Measurements from ENCODE around the gene AKT1S1. TPM values are rescaled to one million over a fixed set of nuclear protein-coding genes. Genes with fewer than 3 reads are reported as not detected.
"Not testable (repeated sequence)": the region's sequence is repeated elsewhere in the genome, so short reads cannot be mapped to it uniquely, and the experiment has no call there.

AKT1S1 gene
- total and polyA plus RNA-seq, 5 donors from 2014 or later = 3.0 to 12.9 (median 4.1) TPM

DNA sequence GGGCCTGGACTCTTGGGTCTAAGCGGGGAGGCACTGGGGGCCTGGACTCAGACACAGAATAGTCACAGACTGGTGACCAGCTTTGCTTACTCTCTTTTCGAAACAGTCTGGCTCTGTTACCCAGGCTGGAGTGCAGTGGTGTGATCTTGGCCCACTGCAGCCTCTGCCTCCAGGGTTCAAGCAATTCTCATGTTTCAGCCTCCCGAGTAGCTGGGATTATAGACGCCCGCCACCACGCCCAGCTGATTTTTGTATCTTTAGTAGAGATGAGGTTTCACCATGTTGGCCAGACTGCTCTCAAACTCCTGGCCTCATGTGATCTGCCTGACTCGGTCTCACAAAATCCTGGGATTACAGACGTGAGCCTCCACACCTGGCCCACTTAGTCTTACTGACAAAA lies 48.0 kb downstream of the AKT1S1 start:
- no peaks in the 10 kb centered on the region for H3K9me3 Mint-ChIP-seq

DNA sequence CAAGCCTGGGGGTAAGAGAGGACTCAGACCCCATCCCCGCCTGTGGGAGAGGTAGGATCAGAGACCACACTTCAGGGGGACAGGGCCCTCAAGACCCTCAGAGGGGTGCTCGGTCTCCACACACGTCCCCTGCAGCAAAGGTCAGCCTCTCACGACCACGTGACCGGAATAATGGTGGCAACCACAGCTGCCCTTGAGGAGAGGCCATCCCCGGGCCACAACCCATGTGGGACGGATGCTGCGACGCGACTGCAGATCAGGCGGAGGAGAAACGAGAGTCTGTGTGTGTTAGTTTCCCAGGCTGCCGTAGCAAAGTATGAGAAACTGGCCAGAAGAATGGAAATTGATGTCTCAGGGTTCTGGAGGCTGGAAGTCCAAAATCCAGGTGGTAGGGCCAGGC lies 50.1 kb downstream of the AKT1S1 start:
- Histone ChIP-seq H3K9me3 (ENCODE audit: control insufficient read depth in 2 of 2, low read length in 2 of 2) (no peaks in the 10 kb centered on the region), H3K4me3 (ENCODE audit: low read depth, low read length) (no peak overlapping the region), H3K36me3 (ENCODE audit: control insufficient read depth, insufficient read depth, low read length) (peaks cover 50% of the 10 kb centered on the region), H3K27ac (ENCODE audit: insufficient read depth, low read length, poor library complexity, severe bottlenecking) (no peak overlapping the region), H3K4me1 (ENCODE audit: control insufficient read depth, insufficient read depth, low read length, poor library complexity, severe bottlenecking) (no peaks in the 10 kb centered on the region), H3K27me3 (ENCODE audit: control insufficient read depth, insufficient read depth, low read length) (no peaks in the 10 kb centered on the region)
- Mint-ChIP-seq H3K27me3 (no peaks in the 10 kb centered on the region), H3K36me3 (peaks cover 11% of the 10 kb centered on the region), H3K27ac (no peak overlapping the region), H3K4me3 (peak overlapping the region in 1 of 4 donors; percentile 52), H3K4me1 (peaks cover 0 to 13% (median 10%) of the 10 kb centered on the region in 4 donors), H3K9me3 (no peaks in the 10 kb centered on the region)
- ATAC-seq (ENCODE audit: low read depth in 2 of 2) (no peak), DNase-seq (no peak)

More for the DNA sequence above, 48.0 kb downstream of the AKT1S1 start:
- no peak overlapping the region for H3K4me3 ChIP-seq (ENCODE audit: low read depth, low read length)
- no peaks in the 10 kb centered on the region for H3K27me3 Mint-ChIP-seq
- no peaks in the 10 kb centered on the region for H3K4me1 ChIP-seq (ENCODE audit: control insufficient read depth, insufficient read depth, low read length, poor library complexity, severe bottlenecking)
- ATAC-seq (ENCODE audit: low read depth in 2 of 2) (no peak), DNase-seq (no peak)
- no peak overlapping the region for H3K4me3 Mint-ChIP-seq
- peaks cover 19% of the 10 kb centered on the region for H3K36me3 Mint-ChIP-seq
- no peaks in the 10 kb centered on the region for H3K9me3 ChIP-seq (ENCODE audit: control insufficient read depth in 2 of 2, low read length in 2 of 2)
- peaks cover 56% of the 10 kb centered on the region for H3K36me3 ChIP-seq (ENCODE audit: control insufficient read depth, insufficient read depth, low read length)
- no peak overlapping the region for H3K27ac ChIP-seq (ENCODE audit: insufficient read depth, low read length, poor library complexity, severe bottlenecking)
- no peaks in the 10 kb centered on the region for H3K27me3 ChIP-seq (ENCODE audit: control insufficient read depth, insufficient read depth, low read length)
- no peak overlapping the region for H3K27ac Mint-ChIP-seq
- H3K4me1 Mint-ChIP-seq = peaks cover 0 to 10% (median 7%) of the 10 kb centered on the region in 4 donors

DNA sequence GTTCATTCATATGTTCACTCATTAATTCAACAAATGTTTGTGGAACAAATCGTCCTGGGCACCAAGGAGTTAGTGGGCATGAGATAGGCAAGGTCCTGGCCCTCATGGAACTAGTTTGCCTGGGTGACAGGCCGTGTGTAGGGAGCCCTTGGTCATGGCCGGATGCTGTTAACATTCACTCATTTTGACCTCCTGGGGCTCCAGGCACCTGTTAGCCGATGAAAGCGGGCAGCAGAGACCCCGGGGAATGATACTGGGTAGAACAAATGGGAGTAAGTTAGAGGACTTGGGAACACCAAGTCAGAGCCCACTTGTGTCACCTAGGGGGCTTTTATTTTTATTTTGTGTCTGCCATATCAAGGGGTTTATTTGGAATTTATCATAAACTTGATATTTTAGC lies 52.5 kb downstream of the AKT1S1 start:
- Histone ChIP-seq H3K36me3 (ENCODE audit: control insufficient read depth, insufficient read depth, low read length) (peaks cover 37% of the 10 kb centered on the region), H3K9me3 (ENCODE audit: control insufficient read depth in 2 of 2, low read length in 2 of 2) (no peaks in the 10 kb centered on the region), H3K4me3 (ENCODE audit: low read depth, low read length) (no peak overlapping the region), H3K4me1 (ENCODE audit: control insufficient read depth, insufficient read depth, low read length, poor library complexity, severe bottlenecking) (peaks cover under 1% of the 10 kb centered on the region), H3K27ac (ENCODE audit: insufficient read depth, low read length, poor library complexity, severe bottlenecking) (no peak overlapping the region), H3K27me3 (ENCODE audit: control insufficient read depth, insufficient read depth, low read length) (no peaks in the 10 kb centered on the region)
- Mint-ChIP-seq H3K9me3 (no peaks in the 10 kb centered on the region), H3K27ac (no peak overlapping the region), H3K4me3 (no peak overlapping the region), H3K4me1 (peaks cover 0 to 24% (median 11%) of the 10 kb centered on the region in 4 donors), H3K36me3 (peaks cover 8% of the 10 kb centered on the region), H3K27me3 (no peaks in the 10 kb centered on the region)
- DNase-seq (no peak), ATAC-seq (ENCODE audit: low read depth in 2 of 2) (no peak)

DNA sequence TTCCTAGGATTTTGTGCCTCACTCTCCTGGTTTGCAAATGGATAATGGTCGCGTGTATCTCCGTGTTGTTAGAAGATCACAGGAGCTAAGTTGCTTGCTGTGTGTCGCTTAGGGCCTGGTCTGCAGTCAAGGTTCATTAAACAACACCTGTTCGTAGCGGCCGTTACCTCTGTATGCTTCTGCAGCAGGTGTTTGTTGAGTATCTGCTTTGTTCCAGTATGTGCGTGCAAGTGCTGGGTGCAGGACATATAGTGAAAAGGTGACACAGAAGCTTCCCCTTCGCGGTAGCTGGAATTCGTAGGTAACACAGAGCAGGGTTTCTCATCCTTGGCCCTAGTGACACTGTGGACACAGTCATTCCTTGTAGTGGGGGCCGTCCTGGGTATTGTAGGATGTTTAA lies 53.7 kb downstream of the AKT1S1 start:
- no peak overlapping the region for H3K27ac Mint-ChIP-seq
- H3K4me3 Mint-ChIP-seq = peak overlapping the region in 1 of 4 donors; percentile 63
- Histone ChIP-seq H3K9me3 (ENCODE audit: control insufficient read depth in 2 of 2, low read length in 2 of 2) (no peaks in the 10 kb centered on the region), H3K36me3 (ENCODE audit: control insufficient read depth, insufficient read depth, low read length) (peaks cover 31% of the 10 kb centered on the region), H3K27me3 (ENCODE audit: control insufficient read depth, insufficient read depth, low read length) (no peaks in the 10 kb centered on the region), H3K27ac (ENCODE audit: insufficient read depth, low read length, poor library complexity, severe bottlenecking) (no peak overlapping the region), H3K4me1 (ENCODE audit: control insufficient read depth, insufficient read depth, low read length, poor library complexity, severe bottlenecking) (peaks cover 12% of the 10 kb centered on the region), H3K4me3 (ENCODE audit: low read depth, low read length) (no peak overlapping the region)
- DNase-seq (no peak), ATAC-seq (ENCODE audit: low read depth in 2 of 2) (no peak)
- H3K4me1 Mint-ChIP-seq = peaks cover 0 to 34% (median 18%) of the 10 kb centered on the region in 4 donors
- no peaks in the 10 kb centered on the region for H3K9me3 Mint-ChIP-seq
- H3K27me3 Mint-ChIP-seq = no peaks in the 10 kb centered on the region
- H3K36me3 Mint-ChIP-seq = peaks cover 8% of the 10 kb centered on the region

GRCh38 chr19:49820125-49820524 lies 57.0 kb downstream of the AKT1S1 start:
- Mint-ChIP-seq H3K9me3 (no peaks in the 10 kb centered on the region), H3K27ac (peak overlapping the region in 1 of 3 donors; percentile 31), H3K4me3 (peak overlapping the region in 3 of 4 donors; percentile 13 to 90 (median 60)), H3K27me3 (no peaks in the 10 kb centered on the region), H3K36me3 (peaks cover 8% of the 10 kb centered on the region), H3K4me1 (peaks cover 3 to 42% (median 19%) of the 10 kb centered on the region in 4 donors)
- no peak for ATAC-seq (ENCODE audit: low read depth in 2 of 2)
- Histone ChIP-seq H3K4me1 (ENCODE audit: control insufficient read depth, insufficient read depth, low read length, poor library complexity, severe bottlenecking) (peaks cover 20% of the 10 kb centered on the region), H3K4me3 (ENCODE audit: low read depth, low read length) (no peak overlapping the region), H3K36me3 (ENCODE audit: control insufficient read depth, insufficient read depth, low read length) (peaks cover 18% of the 10 kb centered on the region), H3K27me3 (ENCODE audit: control insufficient read depth, insufficient read depth, low read length) (no peaks in the 10 kb centered on the region), H3K9me3 (ENCODE audit: control insufficient read depth in 2 of 2, low read length in 2 of 2) (no peaks in the 10 kb centered on the region), H3K27ac (ENCODE audit: insufficient read depth, low read length, poor library complexity, severe bottlenecking) (no peak overlapping the region)
- no peak for DNase-seq

DNA sequence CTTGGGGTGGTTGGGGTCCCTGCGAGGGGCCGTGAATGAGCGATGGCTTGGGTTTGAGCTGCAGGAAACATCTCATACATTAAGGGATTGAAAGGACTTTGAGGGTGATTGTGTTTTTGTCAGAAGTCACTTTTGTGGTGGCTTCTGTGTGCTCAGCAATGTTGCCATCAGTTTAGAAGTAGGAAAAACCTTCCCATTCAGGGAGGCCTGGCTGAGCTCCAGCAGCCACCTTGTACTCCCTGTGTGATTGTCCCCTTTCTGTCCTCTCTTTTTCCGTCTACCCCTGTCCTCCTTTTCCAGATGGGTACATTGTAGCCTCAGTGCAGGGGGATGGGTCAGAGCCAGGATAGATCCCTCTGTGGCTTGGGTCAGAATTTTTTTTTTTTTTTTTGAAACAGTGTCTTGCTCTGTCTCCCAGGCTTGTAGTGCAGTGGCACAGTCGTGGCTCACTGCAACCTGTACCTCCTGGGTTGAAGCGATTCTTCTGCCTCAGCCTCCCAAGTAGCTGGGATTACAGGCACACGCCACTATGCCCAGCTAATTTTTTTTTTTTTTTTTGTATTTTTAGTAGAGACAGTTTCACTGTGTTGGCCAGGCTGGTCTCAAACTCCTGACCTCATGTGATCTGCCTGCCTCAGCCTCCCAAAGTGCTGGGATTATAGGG lies 57.6 kb downstream of the AKT1S1 start:
- H3K4me1 Mint-ChIP-seq = peaks cover 3 to 42% (median 20%) of the 10 kb centered on the region in 4 donors
- peak overlapping the region; percentile 90 to 99 (median 98) for H3K4me3 Mint-ChIP-seq
- not testable (repeated sequence) for H3K27me3 Mint-ChIP-seq; DNase-seq; H3K36me3 Mint-ChIP-seq; H3K9me3 ChIP-seq (ENCODE audit: control insufficient read depth in 2 of 2, low read length in 2 of 2); H3K27ac ChIP-seq (ENCODE audit: insufficient read depth, low read length, poor library complexity, severe bottlenecking); H3K9me3 Mint-ChIP-seq; H3K27me3 ChIP-seq (ENCODE audit: control insufficient read depth, insufficient read depth, low read length); ATAC-seq (ENCODE audit: low read depth in 2 of 2)
- peak overlapping the region in 2 of 3 donors; percentile 71 to 87 for H3K27ac Mint-ChIP-seq
- Histone ChIP-seq H3K4me3 (ENCODE audit: low read depth, low read length) (peak overlapping the region; percentile 44), H3K36me3 (ENCODE audit: control insufficient read depth, insufficient read depth, low read length) (peaks cover 18% of the 10 kb centered on the region), H3K4me1 (ENCODE audit: control insufficient read depth, insufficient read depth, low read length, poor library complexity, severe bottlenecking) (peaks cover 20% of the 10 kb centered on the region)

Other genes starting within 250 kb of the AKT1S1 start
- 4.6 TPM for gene RRAS, start 237.2 kb downstream of the AKT1S1 start, total RNA-seq
- 10 to 100 TPM; 17.7 to 22.1 (median 19.8) TPM for gene RRAS, start 237.2 kb downstream of the AKT1S1 start, polyA plus RNA-seq
- 47.4 TPM for gene SCAF1, start 235.1 kb downstream of the AKT1S1 start, total RNA-seq
- gene SCAF1, start 235.1 kb downstream of the AKT1S1 start, polyA plus RNA-seq = under 1 TPM in 3 of 4 donors, not detected in 1; 0.53 to 0.88 (median 0.75) TPM
- gene IRF3, start 211.5 kb downstream of the AKT1S1 start, total RNA-seq = 235 TPM
- gene IRF3, start 211.5 kb downstream of the AKT1S1 start, polyA plus RNA-seq = 100 to 1,000 TPM in 1 of 4 donors, 10 to 100 TPM in 3; 76.4 to 104 (median 95.9) TPM
- 13.6 TPM for gene BCL2L12, start 211.4 kb downstream of the AKT1S1 start, total RNA-seq
- gene BCL2L12, start 211.4 kb downstream of the AKT1S1 start, polyA plus RNA-seq = 10 to 100 TPM; 13.6 to 15.3 (median 15.1) TPM
- gene PRMT1, start 200.1 kb downstream of the AKT1S1 start, total RNA-seq = 59.2 TPM
- gene PRMT1, start 200.1 kb downstream of the AKT1S1 start, polyA plus RNA-seq = 100 to 1,000 TPM; 101 to 118 (median 105) TPM
- 1.7 TPM for gene ADM5, start 187.8 kb downstream of the AKT1S1 start, total RNA-seq
- under 1 TPM in 2 of 4 donors, not detected in 2; 0.10 to 0.34 TPM for gene ADM5, start 187.8 kb downstream of the AKT1S1 start, polyA plus RNA-seq
- 0.47 TPM for gene CPT1C, start 186.2 kb downstream of the AKT1S1 start, total RNA-seq
- gene CPT1C, start 186.2 kb downstream of the AKT1S1 start, polyA plus RNA-seq = under 1 TPM in 3 of 4 donors, not detected in 1; 0.41 to 0.84 (median 0.73) TPM
- not detected for gene TSKS, start 114.0 kb downstream of the AKT1S1 start, total RNA-seq
- under 1 TPM; 0.41 to 0.77 (median 0.45) TPM for gene TSKS, start 114.0 kb downstream of the AKT1S1 start, polyA plus RNA-seq
- 49.5 TPM for gene AP2A1, start 110.4 kb downstream of the AKT1S1 start, total RNA-seq
- gene AP2A1, start 110.4 kb downstream of the AKT1S1 start, polyA plus RNA-seq = 1 to 10 TPM; 5.2 to 7.4 (median 5.6) TPM
- 15.8 TPM for gene FUZ, start 64.1 kb downstream of the AKT1S1 start, total RNA-seq
- gene FUZ, start 64.1 kb downstream of the AKT1S1 start, polyA plus RNA-seq = 1 to 10 TPM; 4.0 to 8.4 (median 4.9) TPM
- 67.9 TPM for gene MED25, start 59.1 kb downstream of the AKT1S1 start, total RNA-seq
- 10 to 100 TPM; 12.7 to 23.6 (median 19.9) TPM for gene MED25, start 59.1 kb downstream of the AKT1S1 start, polyA plus RNA-seq
- gene PTOV1, start 26.2 kb downstream of the AKT1S1 start, total RNA-seq = 116 TPM
- 10 to 100 TPM; 26.8 to 45.6 (median 34.2) TPM for gene PTOV1, start 26.2 kb downstream of the AKT1S1 start, polyA plus RNA-seq
- 149 TPM for gene PNKP, start 9.8 kb downstream of the AKT1S1 start, total RNA-seq
- 10 to 100 TPM; 26.2 to 33.5 (median 28.2) TPM for gene PNKP, start 9.8 kb downstream of the AKT1S1 start, polyA plus RNA-seq
- 48.1 TPM for gene TBC1D17, start 347 bp upstream of the AKT1S1 start, total RNA-seq
- 1 to 10 TPM; 8.8 to 9.7 (median 9.1) TPM for gene TBC1D17, start 347 bp upstream of the AKT1S1 start, polyA plus RNA-seq
- 3.7 TPM for gene IL4I1, start 19.5 kb upstream of the AKT1S1 start, total RNA-seq
- gene IL4I1, start 19.5 kb upstream of the AKT1S1 start, polyA plus RNA-seq = under 1 TPM; 0.20 to 0.85 (median 0.30) TPM
- gene ATF5, start 51.9 kb upstream of the AKT1S1 start, total RNA-seq = 19.7 TPM
- 1 to 10 TPM in 2 of 4 donors, under 1 TPM in 2; 0.60 to 1.5 (median 1.1) TPM for gene ATF5, start 51.9 kb upstream of the AKT1S1 start, polyA plus RNA-seq
- gene NUP62, start 52.1 kb upstream of the AKT1S1 start, total RNA-seq = 43.1 TPM
- gene NUP62, start 52.1 kb upstream of the AKT1S1 start, polyA plus RNA-seq = 10 to 100 TPM; 40.2 to 47.2 (median 41.3) TPM
- not detected for gene SIGLEC11, start 83.8 kb upstream of the AKT1S1 start, total RNA-seq
- gene SIGLEC11, start 83.8 kb upstream of the AKT1S1 start, polyA plus RNA-seq = not detected
- 99.4 TPM for gene VRK3, start 148.0 kb upstream of the AKT1S1 start, total RNA-seq
- gene VRK3, start 148.0 kb upstream of the AKT1S1 start, polyA plus RNA-seq = 10 to 100 TPM; 87.9 to 99.9 (median 91.4) TPM
- 7.5 TPM for gene ZNF473, start 148.7 kb upstream of the AKT1S1 start, total RNA-seq
- 1 to 10 TPM; 3.5 to 8.3 (median 4.8) TPM for gene ZNF473, start 148.7 kb upstream of the AKT1S1 start, polyA plus RNA-seq

Measured in CD4-positive, CD25-positive, alpha-beta regulatory T cell (primary cell).